SK-N-SH treated with all-trans-retinoic acid at 6 μM for 48 hours (cell line): ENCODE results near the gene CCL18.
"Not testable (repeated sequence)": the region's sequence is repeated elsewhere in the genome, so short reads cannot be mapped to it uniquely, and the experiment has no call there.

Experiments
- ARNTL ChIP-seq: fragments of 450-650 bp; formaldehyde crosslinking; IDR thresholded peaks from 2 replicates; pipeline ENCODE4 v1.5.0; 2020; ENCODE audit warnings: low read depth, mild to moderate bottlenecking, moderate library complexity, borderline replicate concordance
- ESRRG ChIP-seq: fragments of 250-450 bp; sonication (Bioruptor Pico); IDR thresholded peaks from 2 replicates; pipeline ENCODE4 v1.6.1; 2021; ENCODE audit warnings: mild to moderate bottlenecking
- OSR1 ChIP-seq: fragments of 250-450 bp; sonication (Bioruptor Pico); IDR thresholded peaks from 2 replicates; pipeline ENCODE4 v1.8.0; 2022; ENCODE audit warnings: moderate library complexity, mild to moderate bottlenecking, inconsistent platforms
- SNAI2 ChIP-seq: fragments of 250-450 bp; sonication (Bioruptor Pico); IDR thresholded peaks from 2 replicates; pipeline ENCODE4 v1.5.0; 2020; ENCODE audit warnings: mild to moderate bottlenecking, moderate library complexity
- ZC3H10 ChIP-seq: fragments of 250-450 bp; sonication (Bioruptor Pico); IDR thresholded peaks from 2 replicates; pipeline ENCODE4 v1.5.1; 2021; ENCODE audit warnings: mild to moderate bottlenecking, moderate library complexity
- ZFP30 ChIP-seq: fragments of 450-650 bp; formaldehyde crosslinking; IDR thresholded peaks from 2 replicates; pipeline ENCODE4 v1.5.0; 2022; ENCODE audit warnings: mild to moderate bottlenecking, moderate library complexity
- ZNF565 ChIP-seq: fragments of 450-650 bp; formaldehyde crosslinking; conservative IDR thresholded peaks from 2 replicates; pipeline ENCODE4 v1.5.0; 2020; ENCODE audit warnings: low read depth, mild to moderate bottlenecking, moderate library complexity
- TF ChIP-seq, protein P1 (sequence below): fragments of 250-450 bp; sonication (Bioruptor Pico); IDR thresholded peaks from 2 replicates; pipeline ENCODE4 v1.5.0; 2020; ENCODE audit warnings: mild to moderate bottlenecking, moderate library complexity

- TF ChIP-seq, protein P1, sequence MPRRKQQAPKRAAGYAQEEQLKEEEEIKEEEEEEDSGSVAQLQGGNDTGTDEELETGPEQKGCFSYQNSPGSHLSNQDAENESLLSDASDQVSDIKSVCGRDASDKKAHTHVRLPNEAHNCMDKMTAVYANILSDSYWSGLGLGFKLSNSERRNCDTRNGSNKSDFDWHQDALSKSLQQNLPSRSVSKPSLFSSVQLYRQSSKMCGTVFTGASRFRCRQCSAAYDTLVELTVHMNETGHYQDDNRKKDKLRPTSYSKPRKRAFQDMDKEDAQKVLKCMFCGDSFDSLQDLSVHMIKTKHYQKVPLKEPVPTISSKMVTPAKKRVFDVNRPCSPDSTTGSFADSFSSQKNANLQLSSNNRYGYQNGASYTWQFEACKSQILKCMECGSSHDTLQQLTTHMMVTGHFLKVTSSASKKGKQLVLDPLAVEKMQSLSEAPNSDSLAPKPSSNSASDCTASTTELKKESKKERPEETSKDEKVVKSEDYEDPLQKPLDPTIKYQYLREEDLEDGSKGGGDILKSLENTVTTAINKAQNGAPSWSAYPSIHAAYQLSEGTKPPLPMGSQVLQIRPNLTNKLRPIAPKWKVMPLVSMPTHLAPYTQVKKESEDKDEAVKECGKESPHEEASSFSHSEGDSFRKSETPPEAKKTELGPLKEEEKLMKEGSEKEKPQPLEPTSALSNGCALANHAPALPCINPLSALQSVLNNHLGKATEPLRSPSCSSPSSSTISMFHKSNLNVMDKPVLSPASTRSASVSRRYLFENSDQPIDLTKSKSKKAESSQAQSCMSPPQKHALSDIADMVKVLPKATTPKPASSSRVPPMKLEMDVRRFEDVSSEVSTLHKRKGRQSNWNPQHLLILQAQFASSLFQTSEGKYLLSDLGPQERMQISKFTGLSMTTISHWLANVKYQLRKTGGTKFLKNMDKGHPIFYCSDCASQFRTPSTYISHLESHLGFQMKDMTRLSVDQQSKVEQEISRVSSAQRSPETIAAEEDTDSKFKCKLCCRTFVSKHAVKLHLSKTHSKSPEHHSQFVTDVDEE (CRISPR knock-in tag): not testable (repeated sequence)
- not testable (repeated sequence) for TF ChIP-seq ARNTL (CRISPR knock-in tag); ZC3H10; ZFP30 (CRISPR knock-in tag); OSR1 (CRISPR knock-in tag); SNAI2; ZNF565 (CRISPR knock-in tag); ESRRG
These were observed 19.6 kb downstream of the CCL18 start for GRCh38 chr17:36083691-36084090.
